ENCODE measurements around the gene HHATL.

Gene HHATL

GRCh38 chr3:42649006-42649405, 53.6 kb downstream of the HHATL start:
- no peak for DNase-seq

GRCh38 chr3:42647821-42648459, 54.7 kb downstream of the HHATL start:
- DNase-seq: no peak

Data from femur (tissue), 1 donor.